Gastrocnemius medialis (tissue), 4 donors: Measurements from ENCODE around the gene PDE4B. TPM values are rescaled to one million over a fixed set of nuclear protein-coding genes. Genes with fewer than 3 reads are reported as not detected.

Experiments
- ATAC-seq, 2 donors: fragments of 150-250 bp; one replicate each; pipeline ENCODE4 v1.9.1; 2016
- DNase-seq, 2 donors: peaks; one replicate each; pipeline ENCODE4 v3.0.0-alpha.2; 2019
- H3K27ac ChIP-seq, 4 donors: fragments of 200-600 bp; sonication (generic); 1 replicate in 1 of 4; 2 replicates in 3 of 4; pipeline ENCODE4 v1.5.1; 2016 to 2018; ENCODE audit warnings: mild to moderate bottlenecking in 2 of 4, moderate library complexity in 1 of 4
- H3K27me3 ChIP-seq, 3 donors: fragments of 200-600 bp; sonication (generic) in 2 of 3; 1 replicate in 1 of 3; 2 replicates in 2 of 3; pipeline versions ENCODE4 v1.5.1 to v1.6.0; 2016 to 2019; ENCODE audit warnings: mild to moderate bottlenecking in 1 of 3, moderate library complexity in 1 of 3
- H3K36me3 ChIP-seq, 2 donors: fragments of 200-600 bp; sonication (generic) in 1 of 2; one replicate each; pipeline ENCODE4 v1.5.1; 2017 to 2018
- H3K4me1 ChIP-seq, 2 donors: fragments of 200-600 bp; sonication (generic) in 1 of 2; one replicate each; pipeline ENCODE4 v1.5.1; 2016 to 2017; ENCODE audit warnings: mild to moderate bottlenecking in 2 of 2
- H3K4me3 ChIP-seq, 4 donors: fragments of 200-600 bp; sonication (generic) in 3 of 4; 1 replicate in 1 of 4; 2 replicates in 3 of 4; pipeline ENCODE4 v1.5.1; 2016 to 2019; ENCODE audit warnings: mild to moderate bottlenecking in 2 of 4
- H3K9me3 ChIP-seq, 3 donors: fragments of 200-600 bp; sonication (generic) in 2 of 3; 1 replicate in 1 of 3; 2 replicates in 2 of 3; pipeline ENCODE4 v1.5.1; 2016 to 2019
- CTCF ChIP-seq, 5 experiments: fragments of 450-650 bp in 3 of 5; fragments of 200-600 bp in 2 of 5; sonication (generic) in 2 of 5; IDR thresholded peaks in 4 of 5; conservative IDR thresholded peaks in 1 of 5; 1 replicate in 4 of 5; 2 replicates in 1 of 5; pipeline ENCODE4 v1.5.1; 2016 to 2019; ENCODE audit warnings: antibody characterized with exemption in 5 of 5, mild to moderate bottlenecking in 3 of 5, moderate library complexity in 3 of 5
- POLR2A ChIP-seq, 2 donors: fragments of 450-650 bp; IDR thresholded peaks; one replicate each; pipeline ENCODE4 v1.6.1; 2017; ENCODE audit warnings: antibody characterized with exemption in 2 of 2, mild to moderate bottlenecking in 2 of 2, moderate library complexity in 2 of 2
- in situ Hi-C, 4 donors: fragments of 200-750 bp; cut with MboI; loops; one replicate each; pipeline versions ENCODE4 v1.15.0 to v1.8.0; 2017; ENCODE audit warnings: low sequenced_read_pairs in 4 of 4
- intact Hi-C: fragments of 100-400 bp; cut with DNase I; formaldehyde crosslinking; loops from one replicate; pipeline ENCODE4 v1.15.1; 2023; ENCODE audit warnings: low total_unique reads
- total RNA-seq, 4 donors: library from RNA; depleted of rRNA; stranded (reverse); fragments of >200 nt; gene quantifications; one replicate each; pipeline versions ENCODE4 v1.1.0 to v1.2.3, GENCODE V29; 2016

PDE4B gene
- total RNA-seq, 4 donors from 2014 or later, result 4.5 to 8.5 (median 7.9) TPM

- Histone ChIP-seq H3K9me3 (no peaks in the 10 kb centered on the region), H3K27ac (peak overlapping the region; percentile 74 to 86 (median 82)), H3K27me3 (no peaks in the 10 kb centered on the region), H3K36me3 (no peaks in the 10 kb centered on the region), H3K4me1 (peaks cover 43 to 47% of the 10 kb centered on the region in 2 donors), H3K4me3 (no peak overlapping the region)
- intact Hi-C loops, result no loop called here
- ATAC-seq (peak; percentile 33 to 80), DNase-seq (peak in 1 of 2 donors; percentile 32)
- in situ Hi-C loops, result no loop called here
- TF ChIP-seq POLR2A (IDR thresholded peaks at IDR 0.05) (no peak), CTCF (IDR thresholded peaks at IDR 0.05 in 4 of 5, conservative IDR thresholded peaks at IDR 0.05 in 1 of 5) (no peak)
These were observed 511.0 kb downstream of the PDE4B start for GRCh38 chr1:66303646-66304045.

DNA sequence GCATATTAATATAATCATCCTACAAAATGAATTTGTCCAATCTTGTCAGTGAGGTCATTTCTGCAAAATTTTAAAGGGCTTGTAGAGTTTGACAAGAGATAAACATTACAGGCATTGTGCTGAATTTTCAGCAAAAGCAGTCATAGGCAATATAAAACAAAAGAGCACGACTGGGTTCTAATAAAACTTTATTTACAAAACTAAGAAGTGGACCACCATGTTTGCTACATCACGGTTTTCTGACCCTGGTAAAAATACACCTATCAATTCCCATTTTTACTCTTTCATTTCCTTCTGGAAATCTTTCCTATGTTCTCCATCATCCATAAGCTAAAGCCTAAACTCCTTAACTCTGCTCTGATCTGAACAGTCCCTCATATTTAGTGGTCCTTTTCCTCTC, 511.4 kb downstream of the PDE4B start:
- Histone ChIP-seq H3K27ac (peak overlapping the region; percentile 74 to 86 (median 82)), H3K36me3 (no peaks in the 10 kb centered on the region), H3K4me3 (no peak overlapping the region), H3K27me3 (no peaks in the 10 kb centered on the region), H3K9me3 (no peaks in the 10 kb centered on the region), H3K4me1 (peaks cover 44 to 50% of the 10 kb centered on the region in 2 donors)
- ATAC-seq, result no peak
- TF ChIP-seq CTCF (IDR thresholded peaks at IDR 0.05 in 4 of 5, conservative IDR thresholded peaks at IDR 0.05 in 1 of 5) (no peak), POLR2A (IDR thresholded peaks at IDR 0.05) (no peak)
- intact Hi-C loops, result no loop called here
- in situ Hi-C loops, result no loop called here
- no peak for DNase-seq

DNA sequence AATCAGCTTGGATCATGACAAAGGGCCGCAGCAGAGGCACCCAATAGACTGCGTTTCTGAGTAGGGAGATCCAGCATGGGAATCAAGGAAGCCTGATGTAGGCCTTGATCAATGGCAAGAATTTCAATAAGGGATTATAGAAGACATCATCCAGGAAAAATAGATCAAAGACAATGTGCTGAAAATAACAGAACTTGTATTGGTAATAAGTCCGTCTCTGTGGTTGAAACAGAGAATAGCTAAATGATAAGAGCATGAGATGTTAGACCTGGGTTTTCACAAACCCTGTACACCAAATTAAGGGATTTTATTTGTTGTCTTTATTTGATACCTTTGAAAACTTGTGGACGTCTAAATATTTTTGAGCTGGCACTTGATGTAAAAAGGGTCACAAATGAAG, 513.2 kb downstream of the PDE4B start:
- no peak for ATAC-seq
- in situ Hi-C loops, result no loop called here

GRCh38 chr1:66309006-66309741, 516.5 kb downstream of the PDE4B start:
- H3K27me3 ChIP-seq, result no peaks in the 10 kb centered on the region
- H3K4me3 ChIP-seq, result no peak overlapping the region
- intact Hi-C loops, result no loop called here
- H3K4me1 ChIP-seq, result peaks cover 16 to 41% of the 10 kb centered on the region in 2 donors
- peak in 1 of 2 donors; percentile 44 for DNase-seq
- peak; percentile 64 to 93 for ATAC-seq
- no peak for TF ChIP-seq CTCF (IDR thresholded peaks at IDR 0.05 in 4 of 5, conservative IDR thresholded peaks at IDR 0.05 in 1 of 5)
- peak in 1 of 2 donors; percentile 13 for TF ChIP-seq POLR2A (IDR thresholded peaks at IDR 0.05)
- in situ Hi-C loops, result no loop called here
- H3K27ac ChIP-seq, result peak overlapping the region; percentile 62 to 79 (median 75)
- no peaks in the 10 kb centered on the region for H3K36me3 ChIP-seq
- H3K9me3 ChIP-seq, result no peaks in the 10 kb centered on the region

More for the DNA sequence above, 513.2 kb downstream of the PDE4B start:
- intact Hi-C loops, result no loop called here
- Histone ChIP-seq H3K27ac (no peak overlapping the region), H3K36me3 (no peaks in the 10 kb centered on the region), H3K27me3 (no peaks in the 10 kb centered on the region), H3K4me3 (no peak overlapping the region), H3K9me3 (no peaks in the 10 kb centered on the region), H3K4me1 (peaks cover 38 to 51% of the 10 kb centered on the region in 2 donors)
- no peak for DNase-seq
- TF ChIP-seq POLR2A (IDR thresholded peaks at IDR 0.05) (no peak), CTCF (IDR thresholded peaks at IDR 0.05 in 4 of 5, conservative IDR thresholded peaks at IDR 0.05 in 1 of 5) (no peak)
